Suppressor macrophage treated with lipopolysaccharide for 4 hours (primary cell): ENCODE measurements around the gene PRAC1.

ENCODE experiments used
- DNase-seq: peaks from one replicate; pipeline ENCODE4 v3.0.0-alpha.2; 2020

PRAC1 gene

DNA sequence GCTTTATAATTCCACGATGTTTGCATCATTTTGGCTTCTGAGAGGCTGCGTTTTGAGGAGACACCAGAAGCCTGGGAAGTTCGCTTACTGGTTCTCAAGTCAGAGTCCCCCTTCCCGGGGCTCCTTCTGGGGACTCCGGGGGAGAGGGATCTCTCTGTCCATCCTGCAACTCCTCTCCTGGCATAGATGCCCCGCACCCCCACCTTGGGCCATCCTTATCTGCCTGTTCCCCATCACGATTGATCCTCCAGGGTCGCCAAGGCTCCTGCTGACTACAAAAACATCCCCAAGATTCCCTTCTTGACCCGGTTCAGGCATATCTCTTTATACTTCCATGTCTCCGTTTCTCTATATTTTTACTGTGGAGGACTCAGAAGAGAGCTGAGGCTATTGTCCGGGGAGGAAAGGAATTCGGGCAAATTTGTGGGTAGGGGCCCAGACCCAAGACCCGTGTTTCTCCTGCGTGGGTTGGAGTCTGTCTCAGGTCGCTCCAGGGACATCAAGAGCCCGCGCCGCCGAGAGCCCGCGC, 24.7 kb upstream of the PRAC1 start:
- DNase-seq: no peak

DNA sequence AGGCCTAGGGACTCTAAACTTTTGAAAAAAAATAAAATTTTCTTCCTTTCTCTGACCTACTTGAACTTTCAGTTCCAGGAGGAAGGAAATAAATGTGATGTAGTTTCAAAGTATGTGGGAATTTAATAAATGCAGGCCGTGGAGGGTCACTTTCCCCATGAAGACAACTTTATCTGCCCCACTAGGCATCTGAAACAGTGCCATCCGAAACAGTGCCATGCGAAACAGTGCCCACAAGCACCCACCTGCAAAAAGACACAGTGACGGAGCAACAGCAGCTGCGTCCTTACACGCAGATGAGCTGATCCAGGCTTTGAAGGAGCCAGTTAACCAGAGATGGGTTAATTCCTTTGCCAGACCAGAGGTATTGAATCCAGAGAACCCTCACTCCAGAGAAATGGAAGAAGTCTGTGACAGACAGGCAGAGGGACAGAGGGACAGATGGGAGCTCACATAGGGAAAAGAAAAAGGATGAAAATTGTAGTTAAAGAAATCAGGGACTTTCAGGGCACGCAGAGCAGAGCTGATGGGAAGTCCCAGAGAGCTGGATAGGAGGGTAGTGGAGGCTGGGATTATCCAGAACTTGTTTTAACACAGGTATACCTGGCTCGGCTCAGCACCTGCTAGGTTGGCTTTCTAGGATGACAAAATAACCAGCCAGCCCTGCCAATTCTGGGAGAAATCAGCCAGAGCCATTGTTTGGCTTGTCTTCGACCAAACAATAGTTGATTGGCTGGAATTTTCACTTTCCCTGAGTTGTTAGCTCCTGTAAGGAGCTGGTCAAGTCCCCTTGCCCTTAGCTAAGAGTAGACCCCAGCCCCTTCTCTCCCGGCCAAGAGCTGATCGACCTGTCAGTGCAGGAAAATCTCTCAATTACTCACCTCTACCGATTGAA, 23.3 kb upstream of the PRAC1 start:
- DNase-seq: no peak

DNA sequence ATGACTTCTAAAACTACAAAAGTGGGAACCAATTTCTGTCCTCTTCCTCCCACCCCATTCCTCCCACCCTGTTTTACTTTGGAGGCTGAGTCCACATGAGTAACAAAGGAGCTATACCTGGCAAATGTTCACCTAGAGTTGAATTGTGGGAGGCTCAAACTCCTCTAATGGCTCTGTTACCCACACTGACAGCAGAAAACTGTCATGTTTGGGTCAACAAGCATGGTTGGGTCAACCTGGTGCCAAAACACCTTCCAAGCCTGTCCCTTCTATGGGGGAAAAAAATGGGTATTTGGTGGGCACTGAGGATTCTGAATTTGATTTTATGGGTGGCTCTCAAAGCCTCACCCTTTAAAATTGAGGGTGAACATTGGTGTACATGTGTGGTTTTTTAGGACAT, 18.2 kb upstream of the PRAC1 start:
- no peak for DNase-seq

DNA sequence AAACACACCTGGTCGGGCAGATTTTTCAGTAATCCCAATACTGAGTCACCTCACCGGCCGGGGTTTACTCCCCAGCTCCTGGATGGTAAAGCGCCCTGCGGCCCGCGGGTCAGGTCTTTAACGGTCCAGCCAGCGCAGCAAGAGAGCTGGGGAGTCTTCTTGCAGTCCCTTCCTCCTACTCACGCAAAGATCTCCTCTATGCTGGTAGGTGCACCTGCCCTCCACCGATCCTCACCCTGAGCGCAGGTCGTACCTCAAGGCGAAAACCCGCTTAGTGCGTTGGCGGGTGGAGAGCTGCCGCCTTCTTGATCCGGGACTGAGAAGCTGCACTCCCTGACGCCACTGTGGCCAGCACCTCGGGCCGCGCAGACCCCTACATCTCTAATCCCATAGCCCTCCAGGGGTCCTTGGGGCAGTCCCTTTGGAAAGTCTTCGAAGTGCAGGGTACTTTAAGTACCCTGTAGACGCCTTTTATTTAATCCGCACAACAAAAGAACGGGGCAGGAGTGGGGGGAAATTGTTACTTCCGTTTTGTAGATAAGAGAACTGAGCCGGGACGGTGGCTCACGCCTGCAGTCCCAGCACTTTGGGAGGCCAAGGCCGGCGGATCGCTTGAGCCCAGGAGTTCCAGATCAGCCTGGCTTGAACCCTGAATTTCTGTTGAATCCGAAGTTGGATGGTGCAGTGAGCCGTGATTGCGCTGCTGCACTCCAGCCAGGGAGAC, 16.6 kb upstream of the PRAC1 start:
- no peak for DNase-seq

DNA sequence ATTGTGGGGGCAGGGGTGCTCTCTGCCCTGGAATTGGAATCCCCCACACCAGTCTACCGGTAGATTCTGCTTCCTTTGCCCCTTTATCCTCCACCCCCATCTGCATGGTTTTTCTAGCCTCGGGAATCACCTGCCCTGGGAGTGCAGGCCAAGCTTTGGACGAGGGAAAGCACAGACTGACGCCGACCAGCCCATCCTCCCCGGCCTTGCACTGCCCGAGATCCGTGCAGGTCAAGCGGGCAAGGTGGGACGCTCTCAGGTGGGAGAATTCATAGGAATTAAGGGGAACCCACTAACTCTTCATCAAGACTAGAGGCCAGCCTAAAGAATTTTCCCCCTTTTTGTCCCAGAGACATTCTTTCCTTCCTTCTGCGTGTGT, 16.1 kb upstream of the PRAC1 start:
- no peak for DNase-seq

DNA sequence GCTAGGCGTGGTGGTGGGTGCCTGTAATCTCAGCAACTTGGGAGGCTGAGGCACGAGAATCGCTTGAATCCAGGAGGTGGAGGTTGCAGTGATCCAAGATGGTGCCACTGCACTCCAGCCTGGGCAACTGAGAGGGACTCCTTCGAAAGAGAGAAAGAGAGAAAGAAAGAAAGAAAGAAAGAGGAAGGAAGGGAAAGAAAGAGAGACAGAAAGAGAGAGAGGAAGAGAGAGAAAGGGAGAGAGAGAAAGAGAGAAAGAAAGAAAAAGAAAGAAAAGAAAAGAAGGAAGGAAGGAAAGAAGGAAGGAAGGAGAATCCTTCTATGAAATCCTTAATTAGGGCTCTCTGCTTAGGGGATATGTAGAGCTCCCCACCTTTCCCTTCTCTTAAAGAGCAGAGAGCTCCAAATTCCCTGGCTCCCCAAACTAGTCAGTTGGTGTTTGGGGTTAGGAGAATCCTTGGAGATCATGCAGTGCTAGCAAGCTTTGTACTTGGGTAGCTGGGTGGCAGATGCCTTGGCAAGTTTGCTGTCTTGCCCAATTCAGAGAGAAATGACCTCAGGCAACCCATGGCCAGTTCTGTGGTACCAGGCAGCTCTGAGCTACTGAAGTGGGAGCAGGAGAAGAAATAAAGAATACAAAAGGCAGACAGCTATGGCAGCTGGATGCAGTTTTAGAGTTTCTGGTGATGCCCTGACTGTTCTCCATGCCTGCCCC, 15.2 kb upstream of the PRAC1 start:
- DNase-seq: no peak

DNA sequence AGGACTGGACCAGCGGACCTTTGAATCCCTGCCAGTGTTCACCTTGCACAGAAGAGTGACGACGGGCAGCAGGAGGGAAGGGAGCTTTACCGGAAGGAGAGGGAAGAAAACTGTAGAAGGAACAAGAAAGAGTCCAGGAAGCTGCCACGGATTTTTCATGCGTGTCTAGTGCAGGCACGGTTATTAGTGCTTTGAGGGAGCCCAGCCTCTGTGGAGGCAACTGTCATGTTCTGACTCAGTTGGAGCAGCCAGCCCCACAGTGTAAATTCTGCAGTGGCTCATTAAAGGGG, 12.7 kb upstream of the PRAC1 start:
- DNase-seq: no peak

DNA sequence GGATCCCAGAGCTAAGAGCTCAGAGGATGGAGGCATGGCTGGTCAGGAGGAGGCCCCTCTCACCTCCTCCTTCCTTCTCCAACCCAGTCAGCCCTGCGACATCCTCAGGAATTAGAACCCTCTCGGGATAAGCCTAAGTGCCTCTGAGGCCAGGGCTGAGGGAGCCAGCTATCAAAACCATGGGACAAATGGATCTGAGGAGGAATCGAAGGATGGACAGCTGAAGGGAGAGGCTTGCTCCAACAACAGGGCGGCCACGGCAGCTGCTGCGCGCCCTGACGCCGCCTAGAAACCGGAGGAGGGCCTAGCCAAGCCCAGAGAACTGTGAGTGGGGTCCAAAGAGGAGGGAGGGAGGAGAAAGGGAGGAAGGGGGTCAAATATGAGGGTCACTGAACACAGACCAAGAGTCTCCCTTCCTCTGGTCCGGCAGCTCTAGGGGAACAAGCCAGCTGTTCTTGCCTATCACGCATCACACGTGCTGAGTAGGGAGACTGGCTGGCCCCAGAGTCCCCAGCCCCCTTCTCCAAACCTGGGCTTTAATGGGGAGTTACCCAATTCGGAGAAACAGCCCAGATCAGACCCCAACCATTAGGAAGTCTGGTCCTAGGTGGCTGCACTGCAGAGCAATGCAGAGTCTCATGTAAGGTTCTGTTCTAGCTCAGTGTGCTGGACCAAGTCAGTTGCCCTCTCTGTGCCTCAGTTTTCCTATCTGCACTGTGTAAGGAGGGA, 12.2 kb upstream of the PRAC1 start:
- DNase-seq: no peak

DNA sequence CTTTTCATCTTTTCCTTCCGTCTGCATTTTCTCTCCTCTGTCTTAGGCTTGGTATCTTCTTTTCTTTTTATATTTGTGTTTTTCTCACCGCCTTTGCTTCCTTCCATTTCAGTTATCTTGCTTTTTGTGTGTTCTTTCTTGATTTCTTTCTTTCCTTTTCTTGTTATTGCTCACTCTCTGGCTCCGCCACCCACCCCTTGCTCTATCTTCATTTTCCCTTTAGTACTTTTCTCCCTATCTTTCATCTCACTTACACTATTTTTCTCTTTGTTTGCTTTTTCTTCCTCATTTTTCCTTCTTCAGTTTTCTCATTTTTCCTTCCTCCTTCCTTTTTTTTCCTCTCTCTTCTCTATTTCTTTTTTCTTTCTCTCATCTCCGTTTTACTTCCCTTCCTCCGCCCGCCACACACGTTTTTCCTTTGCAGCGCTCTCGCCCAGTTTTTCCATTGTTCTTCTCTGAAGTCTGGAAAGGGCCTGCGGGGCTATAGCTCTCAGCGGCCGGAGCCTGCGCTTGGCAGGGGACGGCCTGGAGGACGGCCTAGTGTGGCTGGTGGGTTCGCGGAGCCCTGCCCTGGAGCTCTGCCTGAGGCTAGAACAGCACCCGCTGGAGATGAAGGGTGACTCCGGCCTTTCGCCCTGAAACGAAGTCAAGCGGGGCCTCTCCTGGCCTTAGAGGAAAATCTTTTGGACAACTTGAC, 11.5 kb upstream of the PRAC1 start:
- DNase-seq: no peak

DNA sequence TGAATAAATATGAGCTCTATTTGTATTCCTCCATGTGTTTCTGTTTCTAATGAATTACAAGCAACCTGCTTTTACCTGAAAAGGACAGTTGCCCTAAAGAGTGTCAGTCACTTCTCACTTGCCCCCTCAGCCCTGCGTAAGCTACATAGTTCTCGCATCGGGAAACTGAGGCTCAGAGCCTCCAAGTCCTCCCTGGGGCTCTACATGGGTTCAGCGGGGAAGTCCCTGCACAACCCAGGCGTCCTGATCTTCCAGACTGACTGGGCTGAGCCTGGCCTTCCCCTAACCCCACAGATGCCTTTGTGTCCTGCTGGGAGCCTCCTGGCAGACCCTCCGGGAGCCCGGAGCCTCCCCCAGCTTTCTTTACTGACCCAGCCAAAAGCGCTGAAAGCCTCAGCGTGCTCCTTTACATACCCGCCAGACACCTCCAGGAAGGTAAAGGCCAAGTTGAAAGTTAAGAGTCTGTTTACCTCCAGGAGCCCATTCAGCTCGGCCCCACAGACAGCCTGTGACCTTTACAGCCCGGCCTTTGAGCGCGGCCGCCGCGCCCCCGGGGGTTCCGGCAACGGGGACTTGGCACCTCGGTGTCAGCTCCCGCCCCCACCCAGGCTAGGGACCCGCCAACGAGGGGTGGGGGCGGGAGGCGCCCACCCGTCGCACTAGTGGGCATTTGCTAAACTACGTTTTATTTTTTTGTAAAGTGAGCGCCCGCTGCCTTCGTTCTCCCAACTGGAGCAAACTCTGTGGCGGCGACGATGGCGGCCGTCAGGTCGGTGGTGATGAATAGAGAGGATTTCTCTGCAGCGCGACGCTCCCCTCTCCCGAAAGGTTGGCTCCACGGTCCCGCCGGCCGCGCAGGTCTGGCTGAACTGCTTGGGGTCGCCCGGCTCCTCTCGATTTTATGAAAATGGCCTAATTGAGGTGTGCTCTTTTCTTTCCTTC, 10.6 kb upstream of the PRAC1 start:
- no peak for DNase-seq

DNA sequence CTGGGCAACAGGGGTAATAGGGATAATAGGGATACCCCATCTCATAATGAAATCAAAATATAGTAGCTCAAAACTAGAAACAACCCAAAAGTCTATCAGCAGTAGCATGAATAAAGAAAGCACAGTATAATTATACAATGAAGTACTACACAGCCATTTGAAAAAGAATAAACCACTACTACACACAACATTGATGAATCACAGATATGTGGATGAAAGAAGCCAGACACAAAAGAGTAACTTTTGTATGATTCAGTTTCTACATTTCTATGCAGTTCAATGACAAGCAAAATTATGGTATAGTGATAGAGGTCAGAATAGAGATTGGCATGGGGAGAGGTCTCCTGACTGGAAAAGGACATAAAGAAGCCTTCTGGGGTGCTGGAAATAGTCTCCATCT, 9.0 kb upstream of the PRAC1 start:
- DNase-seq: no peak

DNA sequence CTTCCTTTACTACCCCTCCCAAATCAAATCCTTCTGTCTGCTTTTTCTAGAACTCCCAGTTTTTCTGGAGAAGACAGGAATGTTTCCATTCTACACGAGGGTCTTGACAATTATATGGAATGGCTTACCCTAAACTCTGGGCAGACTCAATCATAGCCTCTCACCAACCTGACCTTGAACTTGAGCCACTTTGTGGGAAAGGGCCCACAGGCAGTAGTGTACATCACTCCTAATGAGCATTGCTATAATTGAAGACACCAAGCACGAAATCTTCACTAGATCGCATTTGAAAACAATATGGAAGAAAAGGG, 7.9 kb upstream of the PRAC1 start:
- no peak for DNase-seq

DNA sequence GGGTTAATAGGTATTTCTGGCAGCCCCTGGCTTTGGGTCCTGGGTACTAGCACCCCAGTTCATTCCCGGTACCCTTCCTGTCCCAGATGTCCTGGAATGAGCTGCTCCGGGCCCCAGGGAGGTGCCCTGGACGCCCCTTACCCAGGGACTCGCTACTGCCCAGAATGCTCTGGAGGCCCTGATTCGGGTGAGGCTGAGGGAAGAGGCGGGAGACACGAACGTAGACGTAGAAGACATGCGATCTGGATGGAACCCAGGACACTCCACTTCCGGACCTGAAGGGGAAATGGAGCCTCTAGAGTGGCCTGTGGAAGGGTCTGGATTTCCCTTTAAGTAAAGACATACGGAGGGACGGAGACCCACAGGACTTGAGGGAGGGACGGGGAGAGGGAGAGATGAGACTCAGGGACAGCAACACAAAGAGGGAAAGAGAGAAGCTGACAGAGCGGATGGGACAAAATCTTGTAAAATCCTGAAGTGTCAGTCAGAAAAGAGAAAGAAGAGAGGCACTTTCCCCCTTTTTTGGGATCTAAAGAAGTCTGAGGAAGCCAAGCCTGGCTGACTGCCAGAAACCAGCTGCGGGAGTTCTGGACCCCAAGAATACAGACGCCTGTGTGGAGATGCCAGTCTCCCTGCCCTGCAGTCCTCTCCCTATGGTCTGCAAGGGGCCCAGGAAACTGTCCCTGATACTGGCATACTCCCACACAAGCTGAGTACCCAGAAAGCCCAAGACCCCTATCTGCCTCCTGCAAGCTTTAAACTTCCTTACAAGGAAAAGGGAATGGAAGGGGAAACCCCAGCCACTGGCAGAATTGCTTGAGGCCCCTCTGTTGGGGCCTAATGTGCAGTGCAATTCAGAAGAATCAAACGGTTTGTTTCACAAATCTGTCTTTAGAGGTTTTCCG, 7.3 kb upstream of the PRAC1 start:
- DNase-seq: no peak

DNA sequence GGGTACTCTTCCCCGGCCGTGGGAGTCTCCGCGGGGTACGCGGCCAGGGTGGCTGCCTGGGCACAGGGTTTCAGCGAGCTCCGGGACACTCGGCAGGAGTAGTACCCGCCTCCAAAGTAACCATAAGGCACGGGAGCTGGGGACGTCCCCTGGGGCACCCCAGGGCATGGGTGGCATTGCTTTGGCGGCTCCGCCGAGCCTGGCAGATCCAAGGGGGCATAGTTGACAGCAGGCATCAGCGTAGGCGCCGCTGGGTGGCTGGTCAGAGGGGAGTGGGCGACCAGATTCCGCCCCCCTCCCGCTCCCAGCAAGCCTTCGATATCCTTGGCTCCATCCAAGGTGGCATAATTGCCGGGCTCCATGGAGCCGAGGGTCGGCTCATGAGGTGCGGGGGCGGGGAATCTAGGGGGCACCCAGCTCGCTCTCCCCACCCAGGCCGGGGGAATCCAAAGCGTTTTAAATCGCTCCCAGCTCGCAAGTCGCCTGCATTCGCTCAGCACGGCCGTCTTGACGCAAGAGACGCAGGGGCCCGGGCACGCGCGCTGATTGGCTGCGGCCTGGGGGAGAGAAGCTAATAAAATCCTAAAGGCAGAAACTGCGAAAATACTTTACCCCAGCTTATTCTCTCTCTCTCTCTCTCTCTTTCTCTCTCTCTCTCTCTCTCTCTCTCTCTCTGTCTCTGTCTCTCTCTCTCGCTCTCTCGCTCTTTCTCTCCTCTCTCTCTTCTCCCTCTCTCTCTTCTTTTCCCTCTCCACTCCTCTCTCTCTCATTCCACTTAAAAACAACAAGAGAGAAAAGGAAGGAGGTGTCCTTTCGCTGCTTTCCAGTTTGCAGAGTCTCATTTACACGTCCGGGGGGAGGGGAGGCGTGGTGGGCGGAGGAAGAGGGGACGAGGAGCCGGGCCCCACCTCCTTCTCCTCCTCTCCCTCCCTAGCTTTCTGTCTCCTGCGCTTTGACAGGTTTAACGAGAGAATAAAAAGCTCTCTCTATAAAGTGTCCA, 6.2 kb upstream of the PRAC1 start, which contains the start of gene HOXB13:
HOXB13 (minus strand) TSS at position 519 of the 1,000 bp plus-strand sequence; CDS start at position 362, 157 bp downstream.
- no peak for DNase-seq

DNA sequence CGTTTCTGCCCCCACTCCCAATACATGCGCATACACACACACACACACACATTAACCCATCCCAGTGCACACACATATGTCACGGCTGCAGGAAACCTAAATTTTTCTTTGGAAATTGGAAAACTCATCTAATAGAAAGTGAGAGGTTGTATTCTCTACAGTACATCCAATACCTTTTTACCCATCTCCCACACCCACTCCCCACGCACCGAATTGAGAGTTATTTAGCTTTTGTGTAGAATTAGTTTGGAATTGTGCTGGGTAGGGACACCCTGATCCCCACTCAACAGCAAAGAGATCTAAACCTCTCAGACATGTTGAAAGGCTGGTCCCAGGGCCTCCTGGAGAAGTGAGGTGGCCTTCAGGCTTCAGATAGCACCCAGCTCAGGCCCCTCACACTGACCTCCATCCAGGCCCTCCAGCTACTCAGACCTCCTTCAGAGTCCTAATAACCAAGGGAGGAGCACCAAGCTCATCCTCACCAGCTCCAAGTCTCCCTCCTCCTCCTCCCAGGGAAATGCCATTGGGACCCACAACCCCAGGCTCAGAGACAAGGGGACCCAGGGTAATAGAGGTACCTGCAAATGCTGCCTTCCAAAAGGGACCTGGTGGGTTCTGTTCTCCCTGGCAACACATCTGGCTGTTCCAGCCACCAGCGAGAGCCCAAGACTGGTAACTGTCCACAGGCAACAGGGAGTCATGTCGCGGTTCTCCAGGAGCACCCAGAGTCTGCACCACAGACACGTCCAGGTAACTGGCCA, 5.3 kb upstream of the PRAC1 start:
- DNase-seq: no peak

DNA sequence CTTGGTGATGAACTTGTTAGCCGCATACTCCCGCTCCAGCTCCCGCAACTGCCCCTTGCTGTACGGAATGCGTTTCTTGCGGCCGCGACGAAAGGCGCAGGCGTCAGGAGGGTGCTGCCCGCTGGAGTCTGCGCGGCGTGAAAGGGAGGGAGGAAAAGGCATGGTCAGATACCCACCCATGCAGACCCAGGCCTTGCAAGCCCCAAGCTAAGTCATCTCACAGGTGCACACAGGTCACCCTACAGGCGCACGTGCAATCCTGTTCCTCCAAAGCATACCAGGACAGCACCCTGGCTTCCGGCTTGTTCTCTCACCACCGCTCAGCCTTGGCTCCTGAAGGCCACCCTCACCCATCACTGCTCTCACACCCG, 4.6 kb upstream of the PRAC1 start:
- no peak for DNase-seq

DNA sequence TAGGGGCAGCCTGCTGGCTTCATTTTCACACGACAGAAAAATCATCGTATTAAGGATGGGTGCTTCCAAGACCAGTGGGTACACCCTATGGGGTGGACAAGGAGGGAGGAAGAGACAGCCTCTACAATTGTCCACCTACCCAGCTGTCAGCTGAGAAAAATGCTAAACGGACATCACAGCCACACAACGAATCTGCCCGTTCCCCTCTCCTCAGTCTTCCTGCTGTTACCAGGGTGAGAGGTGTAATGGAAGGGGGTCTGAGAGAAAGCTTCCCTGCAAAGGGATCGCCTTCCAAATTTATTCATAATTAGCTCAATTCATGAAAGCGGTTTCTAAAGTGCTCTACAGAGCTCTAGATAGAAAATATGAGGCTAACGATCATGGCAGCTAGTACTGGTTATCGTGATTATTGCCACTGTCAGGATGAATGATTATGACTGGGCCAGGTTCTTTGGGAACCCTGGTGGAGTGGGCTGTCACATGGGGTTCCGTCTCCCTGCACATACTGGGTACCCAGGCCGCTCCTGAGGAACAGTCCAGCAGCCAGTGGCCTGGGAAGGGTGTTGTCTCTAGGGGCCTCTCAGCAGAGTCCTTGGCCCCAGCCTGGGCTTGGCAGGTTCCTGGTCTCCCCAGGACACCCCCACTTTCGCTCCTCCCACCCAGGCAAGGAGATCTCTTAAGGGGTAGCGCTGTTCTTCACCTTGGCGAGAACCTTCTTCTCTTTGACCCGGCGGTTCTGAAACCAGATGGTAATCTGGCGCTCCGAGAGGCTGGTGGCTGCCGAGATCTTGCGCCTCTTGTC, 4.0 kb upstream of the PRAC1 start:
- no peak for DNase-seq
